ENCODE data around the gene MUC5B. TPM values are rescaled to one million over a fixed set of nuclear protein-coding genes. Genes with fewer than 3 reads are reported as not detected.
A peak's percentile ranks its signal among the peaks of the same experiment; 100 is the strongest.

Gene MUC5B
- total and polyA plus RNA-seq, 8 donors = 0.06 to 33.4 (median 0.27) TPM

- Histone ChIP-seq H3K4me3 (no peak overlapping the region), H3K36me3 (no peaks in the 10 kb centered on the region), H3K4me1 (no peaks in the 10 kb centered on the region), H3K9me3 (no peaks in the 10 kb centered on the region), H3K27ac (no peak overlapping the region), H3K27me3 (peaks cover 0 to 97% of the 10 kb centered on the region in 2 donors)
- ATAC-seq (no peak), DNase-seq (peak in 1 of 4 donors; percentile 72)
- no peak for TF ChIP-seq CTCF (IDR thresholded peaks at IDR 0.05)
- intact Hi-C loops (cut with DNase I) = no loop called here
Measured at GRCh38 chr11:1227551-1228100, 4.8 kb downstream of the MUC5B start.

- ATAC-seq = no peak
- Histone ChIP-seq H3K27ac (no peak overlapping the region), H3K4me1 (no peaks in the 10 kb centered on the region), H3K36me3 (no peaks in the 10 kb centered on the region), H3K4me3 (no peak overlapping the region), H3K9me3 (no peaks in the 10 kb centered on the region), H3K27me3 (peaks cover 0 to 90% of the 10 kb centered on the region in 2 donors)
- TF ChIP-seq CTCF (IDR thresholded peaks at IDR 0.05) = no peak
- peak in 1 of 4 donors; percentile 78 for DNase-seq
- intact Hi-C loops (cut with DNase I) = no loop called here
Measured at GRCh38 chr11:1228101-1228821, 5.4 kb downstream of the MUC5B start.

GRCh38 chr11:1228921-1229451 lies 6.1 kb downstream of the MUC5B start:
- Histone ChIP-seq H3K4me1 (no peaks in the 10 kb centered on the region), H3K36me3 (no peaks in the 10 kb centered on the region), H3K27ac (no peak overlapping the region), H3K4me3 (no peak overlapping the region), H3K9me3 (no peaks in the 10 kb centered on the region), H3K27me3 (peaks cover 0 to 83% of the 10 kb centered on the region in 2 donors)
- intact Hi-C loops (cut with DNase I) = no loop called here
- ATAC-seq (no peak), DNase-seq (peak in 1 of 4 donors; percentile 68)
- TF ChIP-seq CTCF (IDR thresholded peaks at IDR 0.05) = no peak

DNA sequence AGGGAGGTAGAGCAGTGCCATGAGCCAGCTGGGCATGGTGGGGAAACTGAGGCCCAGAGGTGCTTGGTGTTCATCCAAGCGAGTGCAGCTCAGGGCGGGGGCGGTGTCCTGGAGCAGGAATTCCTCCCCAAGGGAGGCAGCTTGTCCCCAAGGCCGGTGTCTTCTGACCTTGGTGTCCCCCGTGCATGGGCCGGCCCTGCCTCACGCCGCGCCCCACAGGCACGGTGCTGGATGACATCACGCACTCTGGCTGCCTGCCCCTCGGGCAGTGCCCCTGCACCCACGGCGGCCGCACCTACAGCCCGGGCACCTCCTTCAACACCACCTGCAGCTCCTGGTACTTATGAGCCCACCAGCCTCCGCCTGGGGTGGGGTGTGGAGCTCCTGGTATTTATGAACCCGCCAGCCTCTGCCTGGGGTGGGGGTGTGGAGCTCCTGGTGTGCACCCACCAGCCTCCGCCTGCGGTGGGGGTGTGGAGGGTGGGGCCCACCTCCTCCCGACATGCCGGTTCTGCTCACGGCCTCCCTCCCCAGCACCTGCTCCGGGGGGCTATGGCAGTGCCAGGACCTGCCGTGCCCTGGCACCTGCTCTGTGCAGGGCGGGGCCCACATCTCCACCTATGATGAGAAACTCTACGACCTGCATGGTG lies 6.7 kb downstream of the MUC5B start:
- intact Hi-C loops (cut with DNase I) = no loop called here
- Histone ChIP-seq H3K27me3 (peaks cover 0 to 77% of the 10 kb centered on the region in 2 donors), H3K4me3 (no peak overlapping the region), H3K4me1 (no peaks in the 10 kb centered on the region), H3K27ac (no peak overlapping the region), H3K36me3 (no peaks in the 10 kb centered on the region), H3K9me3 (no peaks in the 10 kb centered on the region)
- no peak for TF ChIP-seq CTCF (IDR thresholded peaks at IDR 0.05)
- DNase-seq = peak in 1 of 4 donors; percentile 70
- ATAC-seq = no peak

DNA sequence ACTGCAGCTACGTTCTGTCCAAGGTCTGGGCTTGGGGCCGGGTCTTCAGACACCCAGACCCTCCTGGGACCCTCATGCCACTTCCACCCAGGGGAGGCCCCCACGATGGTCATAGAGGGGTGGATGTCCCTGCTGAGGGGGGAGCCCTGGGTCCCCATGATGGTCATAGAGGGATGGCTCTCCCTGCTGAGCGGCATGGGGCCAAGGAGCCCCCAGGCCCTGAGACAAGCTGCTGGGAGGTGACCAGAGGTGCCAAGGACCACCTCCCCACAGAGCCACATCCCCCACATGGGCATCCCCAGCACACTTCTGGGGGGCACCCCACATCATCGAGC lies 7.2 kb downstream of the MUC5B start:
- H3K9me3 ChIP-seq = no peaks in the 10 kb centered on the region

More for the DNA sequence above, 7.2 kb downstream of the MUC5B start:
- TF ChIP-seq CTCF (IDR thresholded peaks at IDR 0.05) = no peak
- intact Hi-C loops (cut with DNase I) = no loop called here
- Histone ChIP-seq H3K36me3 (no peaks in the 10 kb centered on the region), H3K27ac (no peak overlapping the region), H3K4me3 (no peak overlapping the region), H3K27me3 (peaks cover 0 to 72% of the 10 kb centered on the region in 2 donors), H3K4me1 (no peaks in the 10 kb centered on the region)
- ATAC-seq (no peak), DNase-seq (no peak)
